HG02970 (cell line): ENCODE measurements around the gene SASH1.

Experiments
- ATAC-seq: cut with Tn5 transposase; IDR thresholded peaks from one replicate; pipeline ENCODE4 v1.9.1; 2021; ENCODE audit warnings: mild to moderate bottlenecking, moderate library complexity, moderate number of reproducible peaks; ENCODE audit not compliant: unreplicated experiment, low FRiP score

SASH1 gene

DNA sequence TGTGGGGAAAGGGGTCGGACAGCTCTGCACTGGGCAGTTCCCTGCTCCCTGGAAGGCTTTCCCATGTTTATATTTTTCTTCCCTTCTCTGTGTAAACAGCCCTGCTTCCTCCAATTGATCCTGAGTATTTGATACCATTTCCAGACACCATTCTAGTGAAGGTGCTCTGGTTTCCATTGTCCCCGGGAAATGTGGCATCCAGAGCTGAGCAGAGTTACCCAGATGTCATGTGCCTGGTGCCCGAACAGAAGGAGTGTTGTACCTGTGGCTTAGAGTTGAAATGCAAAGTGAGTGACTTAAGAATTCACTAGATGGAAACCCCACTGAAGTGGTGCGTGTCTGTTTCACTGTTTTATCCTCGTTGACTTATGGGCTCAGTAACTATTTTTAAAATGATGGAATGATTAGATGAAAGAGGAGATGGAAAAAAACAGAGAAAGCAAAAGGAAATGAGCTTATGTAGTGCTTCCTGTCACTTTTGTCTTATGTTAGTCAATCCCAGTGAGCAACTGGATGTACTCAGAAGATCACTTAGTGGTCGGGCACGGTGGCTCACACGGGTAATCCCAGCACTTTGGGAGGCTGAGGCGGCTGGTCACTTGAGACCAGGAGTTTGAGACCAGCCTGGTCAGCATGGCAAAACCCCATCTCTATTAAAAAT, 83.8 kb downstream of the SASH1 start:
- no peak for ATAC-seq

DNA sequence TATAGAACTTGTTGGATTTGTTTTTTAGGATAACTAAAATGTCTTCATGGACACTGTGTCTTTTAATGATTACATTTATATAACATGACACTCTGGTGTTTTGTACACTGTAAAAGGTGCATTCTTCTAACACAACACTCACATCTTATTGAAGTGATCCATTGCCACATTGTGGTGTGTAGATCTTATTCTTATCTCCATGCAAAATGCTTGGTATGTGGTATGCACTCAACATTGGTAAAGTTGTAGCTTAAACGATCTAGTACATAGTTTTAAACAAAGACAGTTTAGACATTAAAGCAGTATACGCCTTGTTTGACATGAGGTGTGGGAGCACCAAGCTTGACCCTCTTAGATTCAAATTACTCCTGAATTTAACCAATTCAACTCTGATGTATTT, 84.7 kb downstream of the SASH1 start:
- ATAC-seq = no peak

DNA sequence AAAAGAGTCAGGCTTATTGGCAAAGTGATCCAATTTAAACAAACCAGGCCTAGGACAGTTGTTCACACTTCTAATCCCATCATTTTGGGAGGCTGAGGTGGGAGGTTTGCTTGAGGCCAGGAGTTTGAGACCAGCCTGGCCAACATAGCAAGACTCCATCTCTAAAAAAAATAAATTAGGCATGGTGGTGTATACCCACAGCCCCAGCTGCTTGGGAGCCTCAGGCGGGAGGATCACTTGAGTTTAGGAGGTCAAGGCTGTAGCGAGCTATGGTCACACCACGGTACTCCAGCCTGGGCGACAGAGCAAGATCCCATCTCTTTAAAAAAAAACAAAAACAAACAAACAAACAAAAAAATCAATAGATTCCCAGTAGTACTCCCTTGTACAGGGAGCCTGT, 86.8 kb downstream of the SASH1 start:
- ATAC-seq = no peak

DNA sequence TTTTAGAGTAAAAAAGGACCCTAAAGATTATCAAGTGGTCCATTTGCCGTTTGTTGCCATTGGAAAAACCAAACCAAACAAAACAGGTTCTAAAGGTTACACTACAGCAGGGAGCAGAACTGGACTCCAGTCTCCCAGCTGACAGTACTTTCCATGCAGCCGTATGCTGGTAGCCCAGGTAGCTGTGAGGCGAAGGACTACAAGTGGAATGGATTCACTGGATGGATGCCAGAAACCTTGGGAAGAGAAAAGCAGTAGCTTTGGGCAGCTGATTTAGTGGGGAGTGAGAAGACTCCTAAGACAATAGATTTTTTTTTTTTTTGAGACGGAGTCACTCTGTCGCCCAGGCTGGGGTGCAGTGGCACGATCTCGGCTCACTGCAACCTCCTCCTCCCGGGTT, 88.3 kb downstream of the SASH1 start:
- no peak for ATAC-seq

DNA sequence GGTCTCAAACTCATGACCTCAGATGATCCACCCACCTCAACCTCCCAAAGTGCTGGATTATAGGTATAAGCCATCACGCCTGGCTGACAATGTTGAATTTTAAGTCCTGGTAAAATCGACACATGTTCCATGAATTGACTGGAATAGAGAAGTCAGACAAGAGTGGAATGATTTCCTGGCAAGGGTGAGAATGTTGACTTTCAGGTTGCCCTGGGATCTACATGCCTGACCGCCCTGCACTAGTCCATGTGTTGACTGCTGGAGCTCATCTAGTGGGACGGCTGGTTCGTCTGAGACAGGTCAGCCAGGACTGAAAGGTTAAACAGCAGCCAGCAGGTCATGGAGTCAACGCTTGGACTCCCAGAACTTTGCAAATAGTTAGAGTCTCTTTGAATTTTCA, 88.8 kb downstream of the SASH1 start:
- no peak for ATAC-seq

DNA sequence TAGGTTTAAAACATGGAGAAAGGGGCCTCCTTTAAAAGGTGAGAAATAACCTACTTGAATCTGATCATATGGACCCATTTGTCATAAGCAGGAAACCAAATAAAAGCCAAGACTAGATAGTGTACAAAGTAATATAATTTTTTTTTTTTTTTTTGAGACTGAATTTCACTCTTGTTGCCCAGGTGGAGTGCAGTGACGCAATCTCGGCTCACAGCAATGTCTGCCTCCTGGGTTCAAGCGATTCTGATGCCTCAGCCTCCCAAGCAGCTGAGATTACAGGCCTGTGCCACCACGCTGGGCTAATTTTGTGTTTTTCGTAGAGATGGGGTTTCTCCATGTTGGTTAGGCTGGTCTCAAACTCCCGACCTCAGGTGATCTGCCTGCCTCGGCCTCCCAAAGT, 89.2 kb downstream of the SASH1 start:
- no peak for ATAC-seq

DNA sequence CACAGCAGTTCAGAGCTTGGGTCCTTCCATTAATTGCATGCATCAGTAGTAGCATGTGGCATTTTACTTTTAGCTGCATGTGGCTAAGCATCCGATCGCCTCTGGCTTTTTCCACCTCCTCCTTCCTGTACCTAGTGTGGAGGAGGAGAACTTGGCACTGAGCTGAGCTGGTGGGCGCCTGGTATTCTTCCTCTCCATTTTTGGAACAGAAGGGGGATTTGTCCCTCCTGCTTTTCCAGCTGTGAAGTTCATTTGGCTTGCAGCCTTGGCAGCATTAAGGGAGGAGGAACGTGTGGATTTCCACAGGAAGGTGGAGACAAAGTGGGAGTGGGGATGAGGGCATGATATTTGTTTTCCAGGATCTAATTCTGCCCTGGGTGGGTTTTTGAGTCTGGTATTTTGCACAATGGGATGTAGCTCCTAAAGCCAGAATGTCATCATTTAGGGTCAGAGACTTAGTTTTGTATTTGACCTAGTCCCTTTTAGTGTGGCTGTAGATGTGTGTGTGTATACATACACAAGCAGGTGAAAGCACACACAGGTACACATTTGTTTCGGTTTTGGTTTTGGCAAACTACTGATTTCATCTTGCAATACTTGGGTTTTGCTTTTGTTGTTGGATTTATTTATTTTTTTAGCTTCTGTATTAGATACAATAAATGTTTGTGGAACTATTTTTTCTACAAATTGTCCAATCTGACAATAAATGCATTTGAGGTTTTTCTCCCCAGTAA, 90.0 kb downstream of the SASH1 start:
- ATAC-seq = no peak

DNA sequence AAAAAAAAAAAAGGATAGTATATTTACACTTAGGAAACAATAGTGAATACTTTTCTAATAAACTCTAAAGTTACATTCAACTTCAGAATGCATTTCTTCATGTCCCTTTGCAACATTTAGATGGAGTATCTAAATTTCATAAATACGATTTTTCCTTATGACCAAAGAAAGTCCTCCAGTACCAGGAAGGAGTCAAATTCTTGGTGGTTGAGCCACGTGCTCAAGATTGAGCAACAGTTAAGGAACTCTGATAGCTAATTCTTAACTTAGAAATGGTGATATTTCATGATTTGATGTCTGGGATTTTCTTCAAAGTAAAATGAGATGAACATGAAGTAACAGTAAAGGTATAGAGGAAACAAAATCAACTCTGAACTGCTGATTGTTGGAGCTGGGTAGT, 92.7 kb downstream of the SASH1 start:
- ATAC-seq = no peak

DNA sequence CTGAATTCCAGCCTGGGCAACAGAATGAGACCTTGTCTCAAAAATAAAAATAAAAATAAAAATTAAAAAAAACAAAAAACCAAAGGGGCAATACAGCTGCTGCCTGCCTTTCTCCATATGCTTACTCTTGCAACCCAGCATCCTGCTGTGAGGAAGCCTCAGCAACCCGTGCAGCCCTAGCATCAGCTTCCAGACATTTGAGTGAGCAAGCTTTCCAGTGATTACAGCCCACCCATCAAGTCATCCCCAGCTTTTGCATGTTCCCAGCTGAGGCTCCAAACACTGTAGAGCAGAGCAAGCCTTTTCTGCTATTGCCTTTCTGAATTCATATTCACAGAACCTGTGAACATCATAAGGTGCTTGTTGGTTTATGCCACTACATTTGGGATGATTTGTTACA, 93.8 kb downstream of the SASH1 start:
- no peak for ATAC-seq

DNA sequence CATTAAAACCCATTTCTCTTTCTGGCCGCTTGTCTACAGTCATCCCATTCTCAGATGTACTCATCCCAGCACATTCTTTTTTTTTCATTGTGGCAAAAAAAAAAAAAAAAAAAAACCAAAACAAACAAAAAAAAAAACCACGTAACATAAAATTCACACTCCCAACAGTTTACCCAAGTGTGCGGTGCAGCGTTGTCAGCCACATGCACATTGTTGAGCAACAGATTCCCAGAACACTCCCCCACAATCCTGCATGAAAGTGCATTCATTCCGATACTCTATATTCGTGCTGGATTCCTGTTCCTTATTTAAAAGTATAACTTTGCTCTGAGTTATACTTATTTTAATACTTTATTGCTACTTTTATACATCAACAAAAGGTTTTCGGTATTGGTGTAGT, 96.0 kb downstream of the SASH1 start:
- ATAC-seq = no peak

DNA sequence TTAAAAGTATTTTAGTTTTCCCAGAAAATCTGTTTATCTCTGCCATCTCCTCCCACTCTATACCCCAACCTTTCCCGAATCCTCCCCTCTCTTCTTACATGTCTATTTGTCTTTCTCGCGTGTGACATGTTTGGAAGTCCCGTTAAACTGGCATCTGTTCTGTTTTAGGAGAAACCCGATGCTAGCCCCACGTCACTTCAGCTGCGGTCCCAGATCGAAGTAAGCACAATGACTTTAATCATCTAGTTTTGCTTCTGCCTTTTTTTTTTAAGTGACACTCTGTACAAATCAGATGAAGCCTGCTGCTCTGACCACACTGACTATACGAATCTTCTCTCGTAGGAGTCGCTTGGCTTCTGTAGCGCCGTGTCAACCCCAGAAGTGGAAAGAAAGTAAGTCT, 97.4 kb downstream of the SASH1 start:
- no peak for ATAC-seq

DNA sequence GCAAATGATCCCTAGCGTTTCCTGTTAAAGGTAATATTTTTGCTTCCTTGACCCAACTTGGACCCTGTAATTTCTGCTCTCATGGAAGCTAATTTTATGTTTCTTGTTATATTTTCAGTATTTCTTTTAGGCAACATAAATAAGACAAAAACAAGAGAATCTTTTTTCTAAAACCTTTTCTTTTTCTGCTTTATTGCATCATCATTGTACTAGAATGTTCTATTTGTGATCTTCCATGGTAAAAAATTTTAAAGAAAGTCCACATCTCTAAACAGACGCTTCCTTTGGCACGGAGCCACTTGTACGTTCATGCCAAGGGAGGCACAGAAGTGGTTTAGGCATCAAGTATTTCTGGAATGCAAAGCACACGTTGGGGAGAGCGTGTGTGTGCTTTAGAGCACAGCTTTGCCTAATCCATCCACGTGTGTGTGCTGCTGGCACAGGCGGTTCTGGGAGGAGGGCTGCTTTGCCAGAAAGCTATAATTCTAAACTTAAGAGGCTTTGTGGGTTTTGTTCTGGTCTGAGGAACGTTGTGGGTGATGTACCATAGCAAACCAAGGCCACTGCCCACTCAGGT, 98.3 kb downstream of the SASH1 start:
- no peak for ATAC-seq

DNA sequence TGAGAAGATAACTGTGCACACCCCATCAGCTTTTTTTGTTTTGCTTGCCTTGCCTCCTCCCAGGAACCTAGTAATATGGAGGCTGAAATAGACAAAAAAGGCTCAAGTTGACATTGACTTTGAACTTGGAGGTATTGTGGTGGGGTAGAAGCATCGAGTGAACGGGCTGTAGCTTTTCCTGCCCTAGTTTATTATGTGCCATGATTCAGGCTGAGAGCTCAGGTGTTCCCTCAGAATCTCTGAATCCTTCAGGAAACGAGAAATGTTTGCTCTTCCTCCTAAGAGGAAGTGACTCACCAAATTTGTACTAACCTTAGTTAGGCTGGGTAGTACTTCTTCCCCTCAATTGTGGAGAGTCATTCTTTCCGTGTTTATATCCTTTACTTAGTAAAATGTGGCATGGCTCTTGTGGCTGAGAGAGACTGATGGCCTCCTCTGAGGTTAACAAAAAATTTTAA, 98.8 kb downstream of the SASH1 start:
- ATAC-seq = no peak

DNA sequence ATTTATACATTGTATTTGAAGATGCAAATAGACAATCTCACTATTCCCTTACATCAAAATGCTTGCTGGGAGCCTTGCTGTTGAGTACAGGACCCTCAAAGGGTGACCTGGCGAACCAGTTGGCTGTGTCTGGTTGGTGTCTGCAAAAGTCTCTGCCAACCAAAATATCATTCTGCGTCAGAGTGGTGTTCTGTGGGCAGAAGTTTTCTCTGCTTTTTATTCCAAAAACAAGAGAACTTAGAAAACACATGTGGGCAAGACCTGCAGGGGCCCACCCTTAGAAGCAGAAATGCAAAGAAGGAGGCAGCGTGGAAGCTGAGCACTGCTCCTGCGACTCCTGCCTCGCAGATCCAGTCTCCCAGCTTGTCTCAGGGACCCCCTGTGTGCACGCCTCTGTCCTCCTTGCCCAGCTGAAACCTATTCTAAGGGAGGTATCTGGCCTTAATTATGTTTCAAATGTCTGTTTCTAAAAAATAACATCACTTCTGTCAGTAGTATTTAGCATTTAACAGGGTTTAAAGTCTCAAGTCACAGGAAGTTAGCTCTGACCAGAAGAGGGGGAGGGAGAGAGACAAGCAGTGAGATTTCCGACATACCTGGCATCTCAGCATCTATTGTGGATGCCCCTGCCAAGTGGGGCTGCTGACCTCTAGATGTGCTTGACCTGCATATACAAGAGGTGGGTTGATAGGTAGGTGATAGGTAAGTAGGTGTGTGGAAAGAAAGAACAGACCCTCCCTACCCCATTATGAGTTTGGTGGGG, 101.3 kb downstream of the SASH1 start:
- no peak for ATAC-seq

DNA sequence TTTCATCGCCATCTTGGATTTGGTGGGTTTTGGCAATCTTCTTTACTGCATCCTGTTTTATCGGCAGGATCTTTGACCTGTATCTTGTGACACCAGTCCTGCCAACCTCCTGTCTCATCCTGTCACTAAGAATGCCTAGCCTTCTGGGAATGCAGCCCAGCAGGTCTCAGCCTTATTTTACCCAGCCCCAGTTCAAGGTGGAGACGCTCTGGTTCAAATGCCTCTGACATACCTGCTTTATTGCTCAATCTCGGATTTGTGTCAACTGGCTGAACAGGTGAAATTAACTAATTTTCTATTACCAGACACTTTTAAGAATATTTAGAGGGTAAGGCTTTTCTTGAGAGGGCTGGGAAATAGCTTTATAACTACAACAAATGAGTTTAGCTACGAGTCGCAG, 102.5 kb downstream of the SASH1 start:
- no peak for ATAC-seq

DNA sequence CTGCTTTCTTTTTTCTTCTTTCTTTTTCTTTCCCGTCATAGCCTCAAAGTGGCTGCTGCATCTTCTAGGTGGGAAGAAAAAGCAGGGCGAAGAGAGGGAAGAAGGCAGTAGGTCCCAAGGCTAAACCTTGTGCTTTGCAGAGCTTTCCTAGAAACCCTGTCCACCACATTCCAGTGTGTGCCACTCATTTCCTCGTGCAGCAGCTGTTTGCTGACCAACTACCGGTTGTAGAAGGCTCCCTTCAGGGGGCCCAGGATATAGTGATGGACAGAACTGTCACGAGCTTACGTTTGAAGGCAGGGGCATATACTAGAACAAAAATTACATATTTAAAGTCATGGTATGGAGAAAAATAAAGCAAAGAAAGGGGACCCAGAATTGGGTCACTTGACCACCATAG, 103.0 kb downstream of the SASH1 start:
- no peak for ATAC-seq

DNA sequence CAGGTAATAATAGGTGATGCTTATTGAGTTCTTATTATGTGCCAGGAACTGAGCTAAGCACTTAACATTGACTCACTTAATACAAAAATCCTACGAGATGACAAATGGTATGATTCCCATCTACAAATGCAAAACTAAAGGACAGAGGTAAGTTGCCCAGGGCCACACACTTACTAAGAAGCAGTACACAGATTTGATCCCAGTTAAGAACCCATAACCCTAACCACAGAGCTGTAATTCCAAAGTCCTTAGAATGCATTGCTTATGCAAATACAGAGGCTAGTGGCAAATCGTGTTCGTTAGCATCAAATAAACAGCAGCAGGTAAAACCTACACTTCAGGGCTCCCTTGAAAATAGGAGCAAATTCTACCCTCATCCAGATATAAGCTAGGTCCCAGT, 104.0 kb downstream of the SASH1 start:
- ATAC-seq = no peak

DNA sequence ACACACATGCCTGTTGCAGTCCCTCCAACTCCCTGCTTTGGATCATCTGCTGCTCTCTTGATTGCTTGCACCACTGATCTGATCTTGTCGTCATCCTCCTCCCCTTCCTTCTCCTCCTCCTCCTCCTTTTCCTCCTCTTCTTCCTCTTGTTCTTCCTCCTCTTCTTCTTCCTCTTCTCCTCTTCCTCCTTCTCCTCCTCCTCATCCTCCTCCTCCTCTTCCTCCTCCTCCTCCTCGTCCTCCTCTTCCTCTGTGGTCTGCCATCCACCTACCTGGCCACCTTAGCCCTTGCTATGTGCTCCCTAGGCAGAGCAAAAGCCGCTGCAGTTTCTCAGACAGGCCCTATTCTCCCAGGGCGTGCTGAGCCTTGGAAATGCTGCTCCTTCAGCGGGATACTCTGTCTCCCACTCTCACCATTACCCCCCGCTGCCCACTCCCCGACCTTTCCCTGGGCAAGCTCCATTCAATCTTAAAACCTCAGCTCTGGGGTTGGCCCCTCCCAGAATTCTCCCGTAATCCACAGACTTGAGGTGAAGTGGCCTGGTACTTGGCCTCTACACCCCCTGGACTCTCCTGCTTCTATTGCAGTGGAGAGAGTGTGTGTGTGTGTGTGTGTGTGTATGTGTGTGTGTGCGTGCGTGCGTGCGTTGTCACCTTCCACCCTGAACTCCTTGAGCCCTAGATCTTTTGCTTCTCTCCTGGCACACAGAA, 105.0 kb downstream of the SASH1 start:
- ATAC-seq = no peak

DNA sequence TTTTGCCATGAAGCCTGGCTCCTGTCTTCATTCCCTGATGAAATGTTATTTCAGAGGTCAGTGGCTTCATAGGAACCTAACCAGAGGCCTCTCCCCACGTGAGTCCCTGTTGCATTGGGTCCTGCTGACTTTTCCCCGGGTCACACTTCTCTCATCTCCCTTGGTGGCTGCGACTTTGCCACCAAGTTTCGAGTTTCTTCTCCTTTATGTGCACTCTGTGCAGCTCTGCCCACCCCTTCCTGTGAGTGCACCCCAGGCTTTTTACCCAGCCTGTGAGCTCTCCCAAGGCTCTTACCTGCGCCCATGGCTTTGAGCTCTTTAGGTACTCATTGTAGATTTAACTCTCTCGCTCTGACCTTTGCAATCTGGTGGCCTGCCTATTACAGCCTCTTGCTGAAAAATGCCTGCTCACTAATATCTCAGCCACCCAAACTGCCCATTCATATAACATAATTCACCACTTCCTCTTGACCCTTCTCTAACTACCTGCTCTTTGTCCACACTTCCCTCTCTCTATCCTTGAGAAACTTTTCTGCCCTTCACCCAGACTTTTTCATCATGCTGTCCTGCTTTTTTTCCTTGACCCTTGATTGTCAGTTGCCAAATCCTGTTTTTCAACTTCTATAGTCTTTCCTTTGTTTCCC, 105.9 kb downstream of the SASH1 start:
- no peak for ATAC-seq

DNA sequence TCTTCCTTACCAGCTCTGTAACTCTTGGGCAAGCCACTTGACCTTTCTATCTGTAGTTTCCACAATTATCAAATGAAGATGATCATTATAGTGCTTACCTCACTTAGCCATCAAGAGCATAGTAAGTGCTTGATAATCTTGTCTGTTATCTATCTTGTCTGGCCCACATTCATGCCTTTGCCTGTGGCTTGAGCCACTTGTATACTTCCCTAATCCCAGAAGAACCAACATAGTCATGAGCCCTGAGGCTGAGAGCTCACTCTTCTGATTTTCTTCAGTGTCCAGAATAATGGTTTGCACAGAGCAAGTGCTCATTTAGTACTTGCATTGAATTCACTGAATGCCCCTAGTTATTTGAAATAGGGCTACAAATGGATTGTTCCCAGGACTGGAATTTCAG, 108.2 kb downstream of the SASH1 start:
- ATAC-seq = no peak
